ENCODE results near the gene LNX2. TPM values are rescaled to one million over a fixed set of nuclear protein-coding genes. Genes with fewer than 3 reads are reported as not detected.

The LNX2 gene
- total RNA-seq, 2 experiments from 2014 or later = 7.6 to 9.5 TPM

DNA sequence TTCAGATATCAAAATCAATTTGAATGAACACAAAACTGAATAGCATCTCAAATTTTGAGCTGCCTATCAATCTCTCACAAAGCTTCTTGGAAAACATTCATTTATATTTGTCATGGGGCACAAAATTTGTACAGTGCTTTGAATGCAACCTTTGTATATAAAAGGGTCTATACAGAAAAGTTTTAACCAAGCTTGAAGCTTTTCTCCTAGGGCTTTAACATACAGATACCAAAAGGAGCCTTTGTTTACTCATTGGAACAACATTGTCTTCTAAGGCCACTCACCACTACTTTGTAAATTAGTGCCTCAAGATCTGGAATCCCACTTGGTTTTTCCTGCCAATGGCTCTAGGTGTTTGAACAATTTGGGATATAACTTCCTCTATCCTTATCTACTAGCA lies 21.2 kb downstream of the LNX2 start:
- H3K36me3 Mint-ChIP-seq (ENCODE audit: low read depth) = peaks cover 2% of the 10 kb centered on the region
- ChIA-PET CTCF (no interaction called here), POLR2A (no interaction called here)
- no peak overlapping the region for H3K4me3 Mint-ChIP-seq
- H3K27me3 Mint-ChIP-seq = no peaks in the 10 kb centered on the region
- peaks cover 4% of the 10 kb centered on the region for H3K4me1 Mint-ChIP-seq
- no peaks in the 10 kb centered on the region for H3K9me3 Mint-ChIP-seq
- no peak overlapping the region for H3K27ac Mint-ChIP-seq
- DNase-seq = no peak

DNA sequence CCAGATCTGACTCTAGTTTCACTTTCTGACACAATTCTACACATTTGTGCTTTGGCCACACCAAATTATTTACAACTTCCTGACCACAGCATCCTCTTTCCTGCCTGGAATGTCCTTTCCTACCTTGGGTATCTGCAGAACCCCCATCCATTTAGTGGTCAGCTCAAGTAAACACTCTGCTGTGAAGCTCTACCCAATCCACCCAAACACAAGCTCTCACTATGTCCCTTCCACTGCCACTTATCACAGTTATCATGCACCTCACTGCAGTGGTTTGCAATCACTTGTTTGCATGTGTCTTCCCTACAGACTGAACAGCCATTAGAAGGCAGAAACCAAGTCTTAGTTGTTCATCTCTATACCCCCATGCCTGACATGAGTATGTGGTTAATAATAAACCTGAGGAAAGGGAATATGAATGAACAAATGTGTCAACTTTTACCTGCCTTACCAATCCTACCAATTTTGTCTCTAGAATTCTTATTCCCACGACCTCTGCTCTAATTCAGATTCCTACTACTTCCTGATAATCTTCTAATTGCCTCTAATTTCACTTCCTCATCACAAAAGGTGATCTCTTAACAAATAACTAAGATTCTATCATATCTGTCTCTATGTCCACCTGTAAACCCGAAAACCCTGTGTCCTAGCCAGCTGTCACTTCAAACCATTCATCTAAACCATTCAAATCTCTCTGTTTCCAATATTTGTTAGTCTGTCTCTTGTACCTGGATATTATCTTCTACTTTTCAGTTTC lies 25.1 kb downstream of the LNX2 start:
- no peaks in the 10 kb centered on the region for H3K9me3 Mint-ChIP-seq
- ChIA-PET POLR2A (no interaction called here), CTCF (no interaction called here)
- H3K4me3 Mint-ChIP-seq = no peak overlapping the region
- H3K27ac Mint-ChIP-seq = no peak overlapping the region
- DNase-seq = no peak
- H3K27me3 Mint-ChIP-seq = no peaks in the 10 kb centered on the region
- H3K4me1 Mint-ChIP-seq = no peaks in the 10 kb centered on the region
- no peaks in the 10 kb centered on the region for H3K36me3 Mint-ChIP-seq (ENCODE audit: low read depth)

DNA sequence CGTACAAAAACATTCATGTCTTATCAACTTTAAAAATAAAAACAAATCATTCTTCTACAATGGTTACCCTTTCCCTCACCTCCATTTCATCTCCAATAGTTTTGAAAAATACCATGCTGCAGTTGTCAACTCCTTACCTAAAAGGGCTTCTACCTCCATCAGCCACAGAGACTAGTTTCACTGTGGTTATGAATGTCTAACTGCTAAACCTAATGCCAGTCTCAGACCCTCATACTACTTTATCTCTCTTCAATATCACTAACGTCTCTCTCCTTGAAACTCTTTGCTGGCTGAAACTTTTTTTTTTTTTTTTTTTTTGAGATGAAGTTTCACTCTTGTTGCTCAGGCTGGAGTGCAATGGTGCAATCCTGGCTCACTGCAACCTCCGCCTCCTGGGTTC lies 27.1 kb downstream of the LNX2 start:
- ChIA-PET CTCF (no interaction called here), POLR2A (no interaction called here)
- H3K9me3 Mint-ChIP-seq = peaks cover 2% of the 10 kb centered on the region
- H3K4me1 Mint-ChIP-seq = no peaks in the 10 kb centered on the region
- H3K36me3 Mint-ChIP-seq (ENCODE audit: low read depth) = no peaks in the 10 kb centered on the region
- H3K4me3 Mint-ChIP-seq = no peak overlapping the region
- no peaks in the 10 kb centered on the region for H3K27me3 Mint-ChIP-seq
- no peak overlapping the region for H3K27ac Mint-ChIP-seq
- no peak for DNase-seq

DNA sequence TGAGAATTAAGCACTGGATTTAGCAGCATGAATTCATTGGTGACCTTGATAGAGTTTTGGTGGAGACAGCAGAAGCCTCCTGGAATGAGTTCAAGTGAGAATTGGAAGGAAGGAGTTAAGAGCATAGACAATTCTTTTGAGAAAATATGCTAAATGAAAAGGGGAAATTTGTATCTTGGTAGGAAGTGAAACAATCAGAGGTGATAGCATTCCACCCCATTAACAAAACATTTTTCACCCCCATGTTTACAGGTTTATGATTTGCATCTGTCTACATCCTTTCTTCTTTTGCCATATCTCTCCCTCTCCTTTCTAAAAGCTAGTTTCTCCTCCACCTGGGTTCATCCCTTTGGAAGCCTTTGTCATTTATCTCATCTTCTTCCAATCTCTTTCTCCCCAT lies 27.5 kb downstream of the LNX2 start:
- no peaks in the 10 kb centered on the region for H3K4me1 Mint-ChIP-seq
- H3K9me3 Mint-ChIP-seq = peaks cover 3% of the 10 kb centered on the region
- ChIA-PET POLR2A (no interaction called here), CTCF (no interaction called here)
- no peaks in the 10 kb centered on the region for H3K36me3 Mint-ChIP-seq (ENCODE audit: low read depth)
- H3K4me3 Mint-ChIP-seq = no peak overlapping the region
- no peaks in the 10 kb centered on the region for H3K27me3 Mint-ChIP-seq
- DNase-seq = no peak
- no peak overlapping the region for H3K27ac Mint-ChIP-seq

DNA sequence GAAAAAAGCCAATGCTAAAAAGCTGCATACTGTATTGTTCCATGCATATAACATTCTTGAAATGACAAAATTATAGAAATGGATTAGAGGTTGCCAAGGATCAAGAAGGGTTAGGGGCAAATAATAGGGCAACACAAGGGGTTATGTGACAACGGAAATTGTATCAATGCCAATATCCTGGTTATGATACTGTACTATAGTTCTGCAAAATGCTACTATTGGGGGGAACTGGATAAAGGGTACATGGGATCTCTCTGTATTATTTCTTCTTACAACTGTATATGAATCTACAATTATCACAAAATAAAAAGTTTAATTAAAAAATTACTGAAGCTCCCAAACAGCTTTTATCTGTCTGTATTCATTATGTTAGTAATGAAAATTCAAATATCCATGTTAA lies 31.9 kb downstream of the LNX2 start:
- Mint-ChIP-seq H3K4me1 (peaks cover 15% of the 10 kb centered on the region), H3K36me3 (ENCODE audit: low read depth) (peaks cover 2% of the 10 kb centered on the region), H3K4me3 (no peak overlapping the region), H3K27ac (no peak overlapping the region), H3K27me3 (no peaks in the 10 kb centered on the region), H3K9me3 (peaks cover 3% of the 10 kb centered on the region)
- POLR2A ChIA-PET = interaction anchor here (0.7 kb wide), 1 partner anchor 48 kb away, joined by 6 read pairs; no protein-coding TSS in a partner anchor
- no peak for DNase-seq
- CTCF ChIA-PET = interaction anchor here (1.1 kb wide), 1 partner anchor 10 kb away, joined by 8 read pairs; no protein-coding TSS in a partner anchor

DNA sequence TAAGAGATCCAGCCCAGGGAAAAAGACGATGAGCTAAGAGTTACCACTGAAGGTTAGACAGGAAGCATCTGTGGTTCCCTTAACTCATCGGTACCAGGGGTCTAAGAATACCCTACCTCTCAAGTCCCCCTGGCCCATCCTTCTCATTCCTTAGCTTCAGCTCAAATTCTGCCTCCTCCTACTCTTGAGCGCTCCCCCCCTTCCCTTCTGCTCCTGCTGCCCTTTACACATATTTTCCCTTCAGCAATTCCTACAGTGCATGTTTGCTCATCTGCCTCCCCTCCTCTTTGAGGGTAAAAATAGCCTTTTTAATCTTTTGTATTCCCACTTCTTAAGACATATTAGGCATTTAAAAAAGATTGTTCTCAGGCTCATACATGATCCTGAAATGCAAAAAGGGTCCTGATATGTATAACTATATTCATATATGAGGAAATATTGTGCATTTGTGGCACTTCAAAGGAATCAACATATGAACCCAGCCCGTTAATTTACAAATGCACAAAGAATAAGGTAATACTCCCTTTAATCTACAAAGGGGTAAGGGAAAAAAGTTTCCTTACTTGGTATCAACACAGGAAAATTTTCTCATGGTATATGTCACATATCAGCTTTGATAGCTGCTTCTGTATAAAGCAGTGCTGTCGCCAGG lies 33.1 kb downstream of the LNX2 start:
- Mint-ChIP-seq H3K27ac (no peak overlapping the region), H3K27me3 (no peaks in the 10 kb centered on the region), H3K4me1 (peaks cover 21% of the 10 kb centered on the region), H3K36me3 (ENCODE audit: low read depth) (peaks cover 2% of the 10 kb centered on the region), H3K4me3 (no peak overlapping the region), H3K9me3 (peaks cover 3% of the 10 kb centered on the region)
- CTCF ChIA-PET = no interaction called here
- no peak for DNase-seq
- POLR2A ChIA-PET = no interaction called here

DNA sequence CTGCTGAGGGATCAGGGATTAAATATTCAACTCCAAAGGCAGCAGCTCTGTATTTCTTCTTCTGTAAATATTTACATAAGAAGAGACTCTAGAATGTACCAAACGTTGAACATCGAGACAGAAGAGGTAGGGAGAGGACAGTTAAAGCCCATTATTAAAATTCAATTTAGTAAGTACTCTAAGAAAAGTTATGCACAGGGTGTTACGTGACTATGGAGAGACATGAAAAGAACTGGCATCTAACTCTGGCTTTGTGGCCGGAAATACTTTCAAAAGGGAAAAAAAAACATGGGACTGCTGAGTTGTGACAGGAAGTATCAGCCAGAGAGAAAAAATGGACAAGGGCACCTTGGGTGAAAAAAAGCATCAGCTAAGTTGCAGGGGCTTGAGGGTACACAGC lies 36.7 kb downstream of the LNX2 start:
- H3K27ac Mint-ChIP-seq = peak overlapping the region; percentile 79

DNA sequence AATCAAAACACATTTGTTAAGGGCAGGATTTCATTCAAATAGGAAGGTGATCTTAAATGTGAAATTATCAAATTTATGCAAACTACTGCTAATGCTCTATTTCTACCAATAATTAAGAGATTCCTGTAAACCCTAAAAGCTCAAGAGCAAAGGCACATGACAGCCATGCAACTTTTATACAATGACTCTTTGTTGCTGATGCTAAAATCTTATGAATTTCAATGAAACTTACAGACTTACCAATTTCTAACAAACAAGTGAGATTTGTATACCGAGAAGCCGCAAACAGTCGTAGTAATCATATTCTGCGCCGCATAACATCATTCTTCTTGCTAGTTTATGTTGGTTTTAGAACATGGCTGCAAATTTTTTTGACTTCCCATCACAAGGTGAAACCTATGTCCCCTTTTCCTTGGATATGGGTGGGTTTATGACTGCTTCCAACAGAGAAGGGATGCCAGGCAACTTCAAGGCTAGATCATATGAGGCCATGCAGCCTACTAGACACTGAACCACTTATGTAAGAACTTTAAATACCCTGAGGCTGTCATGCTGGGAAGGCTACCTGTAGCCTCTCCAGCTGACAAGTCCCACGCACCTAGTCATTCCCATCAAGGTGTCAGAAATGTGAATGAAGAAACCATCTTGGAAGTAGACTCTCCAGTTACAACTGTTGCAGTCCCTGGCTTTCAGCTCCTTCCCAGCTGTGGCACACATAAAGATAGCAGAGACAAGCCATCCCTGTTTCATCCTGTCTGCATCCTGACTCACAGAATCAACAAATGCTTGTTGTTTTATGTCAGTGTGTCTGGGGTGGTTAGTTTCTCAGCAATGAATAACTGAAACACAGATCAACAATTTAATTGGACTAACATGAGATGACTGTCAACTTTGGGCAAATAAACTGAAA lies 42.0 kb downstream of the LNX2 start:
- Mint-ChIP-seq H3K4me1 (peaks cover 9% of the 10 kb centered on the region), H3K27ac (no peak overlapping the region), H3K9me3 (no peaks in the 10 kb centered on the region), H3K4me3 (no peak overlapping the region), H3K36me3 (ENCODE audit: low read depth) (peaks cover 20% of the 10 kb centered on the region), H3K27me3 (no peaks in the 10 kb centered on the region)
- ChIA-PET CTCF (interaction anchor here (1.7 kb wide), 1 partner anchor 23 kb away, joined by 4 read pairs; no protein-coding TSS in a partner anchor), POLR2A (no interaction called here)
- DNase-seq = no peak

More for the DNA sequence above, 36.7 kb downstream of the LNX2 start:
- POLR2A ChIA-PET = no interaction called here
- H3K36me3 Mint-ChIP-seq (ENCODE audit: low read depth) = peaks cover 9% of the 10 kb centered on the region
- peaks cover 3% of the 10 kb centered on the region for H3K9me3 Mint-ChIP-seq
- no peaks in the 10 kb centered on the region for H3K27me3 Mint-ChIP-seq
- H3K4me3 Mint-ChIP-seq = peak overlapping the region; percentile 37
- CTCF ChIA-PET = no interaction called here
- H3K4me1 Mint-ChIP-seq = peaks cover 21% of the 10 kb centered on the region
- DNase-seq = no peak

DNA sequence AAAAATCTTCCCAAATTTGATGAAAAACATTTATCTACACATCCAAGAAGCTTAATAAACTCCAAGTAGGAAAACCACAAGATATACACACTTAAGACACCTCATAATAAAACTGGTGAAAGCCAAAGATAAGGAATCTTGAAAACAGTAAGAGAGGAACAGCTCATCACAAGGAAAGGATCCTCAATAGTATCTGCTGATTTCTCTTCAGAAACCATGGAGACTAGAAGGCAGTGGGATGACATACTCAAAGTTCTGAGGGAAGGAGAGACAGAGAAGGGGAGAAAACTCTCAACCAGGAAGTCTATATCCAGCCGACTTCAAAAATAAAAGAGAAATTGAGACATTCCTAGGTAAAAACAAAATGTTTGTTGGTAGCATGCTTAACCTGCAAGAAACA lies 45.7 kb downstream of the LNX2 start:
- Mint-ChIP-seq H3K27ac (no peak overlapping the region), H3K9me3 (no peaks in the 10 kb centered on the region), H3K4me3 (no peak overlapping the region), H3K4me1 (peaks cover 13% of the 10 kb centered on the region), H3K36me3 (ENCODE audit: low read depth) (peaks cover 17% of the 10 kb centered on the region), H3K27me3 (no peaks in the 10 kb centered on the region)
- ChIA-PET POLR2A (no interaction called here), CTCF (interaction anchor here (0.5 kb wide), 1 partner anchor 137 kb away, joined by 3 read pairs; no protein-coding TSS in a partner anchor)
- DNase-seq = no peak

DNA sequence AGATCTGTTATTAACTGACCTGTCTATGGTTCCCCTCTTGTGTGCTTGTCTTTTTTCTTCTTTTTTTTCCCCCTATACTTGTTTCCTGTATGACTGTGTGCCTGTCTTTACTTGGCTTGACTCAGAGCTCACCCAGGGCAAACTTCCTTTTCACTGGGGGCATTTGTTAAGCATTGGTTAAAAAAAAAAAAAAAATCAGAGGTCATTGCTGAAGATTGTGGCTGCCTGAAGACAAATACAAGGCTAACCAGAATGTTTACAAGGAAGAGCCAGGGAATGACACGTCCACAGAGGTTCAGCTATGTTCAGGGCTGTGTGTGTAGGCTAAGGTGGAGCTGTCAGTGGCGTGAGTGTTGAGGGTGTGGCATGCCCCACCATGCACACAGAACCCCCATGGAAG lies 47.1 kb downstream of the LNX2 start:
- peaks cover 13% of the 10 kb centered on the region for H3K4me1 Mint-ChIP-seq
- no peaks in the 10 kb centered on the region for H3K27me3 Mint-ChIP-seq
- H3K4me3 Mint-ChIP-seq = no peak overlapping the region
- ChIA-PET CTCF (interaction anchor here (0.7 to 1.0 kb wide), 3 partner anchors 15 to 1303 kb away, joined by 4 to 5 read pairs (median 4); no protein-coding TSS in a partner anchor), POLR2A (no interaction called here)
- no peak for DNase-seq
- peaks cover 22% of the 10 kb centered on the region for H3K36me3 Mint-ChIP-seq (ENCODE audit: low read depth)
- no peak overlapping the region for H3K27ac Mint-ChIP-seq
- H3K9me3 Mint-ChIP-seq = no peaks in the 10 kb centered on the region

DNA sequence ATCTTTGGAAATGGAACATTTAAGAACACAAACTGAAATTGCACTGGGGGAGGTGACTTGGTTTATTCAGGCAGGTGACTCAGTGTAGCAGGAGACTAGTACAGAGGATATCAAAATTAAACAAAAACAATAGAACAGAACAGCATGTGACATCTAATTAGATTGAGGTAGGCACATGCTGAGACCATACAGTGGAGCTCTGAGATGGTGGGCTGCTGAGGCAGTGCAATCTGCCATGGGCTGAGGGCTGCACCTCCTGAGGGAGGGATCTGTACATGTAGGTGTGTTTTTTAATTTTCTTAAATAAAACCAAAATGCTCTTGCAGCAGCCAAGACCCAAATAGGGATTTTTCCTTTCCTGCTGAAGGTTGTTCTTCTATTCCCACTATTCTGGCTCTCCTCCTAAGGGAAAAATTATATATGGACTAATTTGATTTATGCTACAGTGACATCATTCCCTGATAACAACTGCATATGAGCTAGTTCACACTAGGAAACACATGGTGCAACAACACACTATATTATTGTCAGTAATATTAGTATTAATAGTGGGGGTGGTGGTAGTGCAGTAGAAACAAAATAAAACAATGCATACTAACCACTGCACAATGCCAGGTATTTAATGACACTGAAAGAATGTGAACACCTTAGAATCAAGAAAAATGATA lies 48.0 kb downstream of the LNX2 start:
- Mint-ChIP-seq H3K36me3 (ENCODE audit: low read depth) (peaks cover 22% of the 10 kb centered on the region), H3K4me1 (peaks cover 13% of the 10 kb centered on the region), H3K4me3 (no peak overlapping the region), H3K27ac (no peak overlapping the region), H3K27me3 (no peaks in the 10 kb centered on the region), H3K9me3 (no peaks in the 10 kb centered on the region)
- ChIA-PET CTCF (interaction anchor here (1.0 kb wide), 1 partner anchor 14 kb away, joined by 4 read pairs; no protein-coding TSS in a partner anchor), POLR2A (no interaction called here)
- DNase-seq = no peak

DNA sequence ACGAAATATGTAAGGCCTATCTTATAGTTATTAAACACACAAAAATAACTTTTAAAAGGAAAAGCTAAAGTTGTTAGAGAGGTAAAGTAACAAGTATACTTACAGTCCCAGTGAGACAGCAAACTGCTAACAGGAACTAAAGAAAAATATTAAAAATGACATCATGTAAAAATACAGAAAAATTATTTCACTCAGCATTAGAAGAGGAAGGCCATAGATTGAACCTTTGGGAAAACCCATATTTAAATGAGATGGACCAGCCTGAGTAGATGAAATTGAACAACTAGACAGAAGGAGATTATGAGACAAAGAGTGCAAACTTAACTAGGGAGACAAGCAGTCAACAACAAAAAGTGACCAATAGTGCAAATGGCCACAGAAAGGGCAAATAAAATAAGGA lies 49.4 kb downstream of the LNX2 start:
- Mint-ChIP-seq H3K4me1 (peaks cover 13% of the 10 kb centered on the region), H3K9me3 (no peaks in the 10 kb centered on the region), H3K27me3 (no peaks in the 10 kb centered on the region), H3K4me3 (no peak overlapping the region), H3K27ac (no peak overlapping the region), H3K36me3 (ENCODE audit: low read depth) (peaks cover 18% of the 10 kb centered on the region)
- ChIA-PET CTCF (no interaction called here), POLR2A (no interaction called here)
- DNase-seq = no peak
